Left colon (tissue), 2 donors: ENCODE measurements around the gene CSNK1G1. TPM values are rescaled to one million over a fixed set of nuclear protein-coding genes. Genes with fewer than 3 reads are reported as not detected.
"Not testable (repeated sequence)": the region's sequence is repeated elsewhere in the genome, so short reads cannot be mapped to it uniquely, and the experiment has no call there.

Source experiments
- ATAC-seq: fragments of 200-7000 bp; cut with Tn5 transposase; one replicate; pipeline ENCODE4 v1.9.1; 2020; ENCODE audit warnings: mild to moderate bottlenecking, moderate library complexity
- DNase-seq, 2 donors: peaks; one replicate each; pipeline ENCODE4 v3.0.0-alpha.2; 2020
- intact Hi-C, 2 donors: fragments of 100-400 bp; cut with DNase I in 1 of 2; cut with micrococcal nuclease in 1 of 2; formaldehyde crosslinking; loops; one replicate each; pipeline versions ENCODE4 v1.11.2 to v1.14.0; 2022; cut with DNase I, micrococcal nuclease
- long read RNA-seq: library from polyadenylated mRNA; unstranded; transcript quantifications from one replicate; pipeline ENCODE4 v2.0.0, GENCODE V29; 2021
- total RNA-seq, 2 donors: library from RNA; stranded (reverse); fragmentation: NEBNext Ultra II Directional; extraction: Animal tissue kit (Norgen Biotek cat#: 25700); gene quantifications; one replicate each; pipeline ENCODE4 v1.2.1, GENCODE V29; 2021
- donor health status: DM: no; HTN: no; CAD: no.
- donor health status: DM: yes; HTN: yes; CAD: no.

Gene CSNK1G1
- total RNA-seq = 10 to 100 TPM; 19.9 to 20.4 TPM
- long read RNA-seq, partial matches to known transcripts = 1 of 12 reads
- long read RNA-seq, other reads (novel, unspliced or antisense) = 8 of 12 reads

DNA sequence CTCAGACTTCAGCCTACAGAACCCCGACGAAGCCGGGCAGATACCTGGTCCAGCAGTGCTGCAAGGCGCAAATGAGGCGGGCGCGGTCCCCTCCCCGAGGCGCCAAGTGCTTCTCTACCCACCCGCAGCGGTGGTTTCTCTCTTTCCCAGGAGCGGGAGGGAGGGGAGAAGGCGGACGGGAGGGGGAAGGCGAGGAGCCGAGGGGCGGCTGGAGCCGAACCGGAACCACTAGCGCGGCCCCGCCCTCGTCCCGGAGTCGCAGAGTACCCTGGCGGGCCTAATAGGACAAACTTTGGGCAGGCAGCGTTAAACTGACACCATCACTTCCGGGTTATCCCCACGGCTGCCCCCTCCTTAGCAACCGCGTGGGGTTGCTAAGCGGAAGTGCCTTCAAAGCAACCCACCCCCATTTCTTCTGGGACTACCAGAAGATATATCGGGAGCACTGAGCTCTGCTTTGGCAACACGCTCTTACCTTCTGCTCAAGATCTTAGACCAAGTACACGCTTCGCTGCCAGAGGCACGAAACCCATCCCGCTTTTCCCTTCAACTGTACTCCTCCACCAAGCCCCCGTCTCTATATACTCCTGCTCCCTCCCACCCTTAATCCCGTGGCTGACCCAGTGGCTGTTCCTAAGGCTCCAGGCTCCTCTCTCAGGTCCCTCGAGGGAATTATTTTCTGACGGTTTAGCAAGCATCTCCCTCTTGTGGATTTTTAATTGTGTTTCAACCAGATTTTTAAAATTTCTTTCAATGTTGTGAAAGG lies at the start of gene CSNK1G1:
TSS of gene CSNK1G1 (minus strand) at position 230 of the 766 bp plus-strand sequence. CDS start 55,674 bp downstream, outside the sequence.
- DNase-seq (peak; percentile 95), ATAC-seq (peak; percentile 97)
- intact Hi-C loops = loop anchor here in 1 of 2 donors (10.0 kb wide), 1 partner anchor 151 kb away; no protein-coding TSS in a partner anchor

GRCh38 chr15:64400583-64400982 lies 44.6 kb upstream of the CSNK1G1 start:
- DNase-seq (no peak), ATAC-seq (no peak)
- intact Hi-C loops = no loop called here

DNA sequence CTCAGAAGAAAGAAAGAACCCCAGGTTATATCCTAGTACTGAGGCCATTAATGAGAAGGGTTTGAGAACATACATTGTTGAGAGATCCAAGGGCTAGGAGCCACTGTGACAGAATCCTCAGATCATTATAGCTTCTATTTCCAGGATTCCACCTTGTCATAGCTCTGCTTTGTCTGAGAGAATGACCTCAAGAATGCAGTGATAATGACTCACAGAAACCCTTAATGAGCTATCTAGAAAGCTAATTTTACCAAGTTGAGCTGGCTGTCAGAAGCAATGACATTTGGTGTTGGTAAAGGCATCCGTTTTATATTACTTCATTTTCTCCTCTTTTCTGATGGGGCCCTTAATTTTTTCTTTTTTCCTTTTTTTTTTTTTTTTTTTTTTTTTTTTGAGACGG lies 42.6 kb upstream of the CSNK1G1 start:
- ATAC-seq = no peak

GRCh38 chr15:64396789-64397188 lies 40.8 kb upstream of the CSNK1G1 start:
- no peak for ATAC-seq
- no peak for DNase-seq
- intact Hi-C loops = no loop called here

More for the DNA sequence above, 42.6 kb upstream of the CSNK1G1 start:
- intact Hi-C loops = no loop called here
- DNase-seq = no peak

- ATAC-seq, intact Hi-C loops: not testable (repeated sequence)
Measured at GRCh38 chr15:64392471-64392870, 36.5 kb upstream of the CSNK1G1 start.

GRCh38 chr15:64389036-64389435 lies 33.1 kb upstream of the CSNK1G1 start:
- DNase-seq (no peak), ATAC-seq (no peak)
- intact Hi-C loops = no loop called here

More at GRCh38 chr15:64392471-64392870, 36.5 kb upstream of the CSNK1G1 start:
- DNase-seq = not testable (repeated sequence)

- intact Hi-C loops = no loop called here
- peak; percentile 98 for ATAC-seq
- DNase-seq = peak; percentile 96 to 97
Measured at GRCh38 chr15:64387562-64388168, 31.7 kb upstream of the CSNK1G1 start, which contains the start of gene TRIP4. TSS of gene TRIP4 (plus strand) at chr15:64387836. CDS start at chr15:64387864, 28 bp downstream.

DNA sequence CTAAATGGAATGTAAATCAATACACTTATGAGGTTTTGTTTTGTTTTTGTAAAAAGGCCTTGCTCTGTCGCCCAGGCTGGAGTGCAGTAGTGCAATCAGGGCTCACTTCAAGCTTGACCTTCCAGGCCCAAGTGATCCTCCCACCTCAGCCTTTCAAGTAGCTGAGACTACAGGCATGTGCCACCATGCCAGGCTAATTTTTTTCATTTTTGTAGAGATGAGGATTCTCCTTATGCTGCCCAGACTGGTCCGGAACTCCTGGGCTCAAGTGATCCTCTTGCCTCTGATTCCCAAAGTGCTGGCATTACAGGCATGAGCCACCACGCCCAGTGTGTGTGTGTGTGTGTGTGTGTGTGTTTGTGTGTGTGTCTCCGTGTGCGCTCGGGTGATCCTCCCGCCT lies 30.3 kb upstream of the CSNK1G1 start:
- no peak for DNase-seq
- no peak for ATAC-seq
- intact Hi-C loops = no loop called here

GRCh38 chr15:64383760-64384159 lies 27.8 kb upstream of the CSNK1G1 start:
- no peak for DNase-seq
- intact Hi-C loops = no loop called here
- no peak for ATAC-seq

GRCh38 chr15:64381000-64381751 lies 25.2 kb upstream of the CSNK1G1 start, which contains the start of gene PCLAF:
TSS of gene PCLAF (minus strand) at chr15:64381441. CDS start at chr15:64381371, 70 bp downstream.
- ATAC-seq = peak; percentile 99
- intact Hi-C loops = no loop called here
- peak; percentile 93 to 94 for DNase-seq

- DNase-seq, ATAC-seq, intact Hi-C loops: not testable (repeated sequence)
Measured at GRCh38 chr15:64380130-64380870, 24.3 kb upstream of the CSNK1G1 start.

DNA sequence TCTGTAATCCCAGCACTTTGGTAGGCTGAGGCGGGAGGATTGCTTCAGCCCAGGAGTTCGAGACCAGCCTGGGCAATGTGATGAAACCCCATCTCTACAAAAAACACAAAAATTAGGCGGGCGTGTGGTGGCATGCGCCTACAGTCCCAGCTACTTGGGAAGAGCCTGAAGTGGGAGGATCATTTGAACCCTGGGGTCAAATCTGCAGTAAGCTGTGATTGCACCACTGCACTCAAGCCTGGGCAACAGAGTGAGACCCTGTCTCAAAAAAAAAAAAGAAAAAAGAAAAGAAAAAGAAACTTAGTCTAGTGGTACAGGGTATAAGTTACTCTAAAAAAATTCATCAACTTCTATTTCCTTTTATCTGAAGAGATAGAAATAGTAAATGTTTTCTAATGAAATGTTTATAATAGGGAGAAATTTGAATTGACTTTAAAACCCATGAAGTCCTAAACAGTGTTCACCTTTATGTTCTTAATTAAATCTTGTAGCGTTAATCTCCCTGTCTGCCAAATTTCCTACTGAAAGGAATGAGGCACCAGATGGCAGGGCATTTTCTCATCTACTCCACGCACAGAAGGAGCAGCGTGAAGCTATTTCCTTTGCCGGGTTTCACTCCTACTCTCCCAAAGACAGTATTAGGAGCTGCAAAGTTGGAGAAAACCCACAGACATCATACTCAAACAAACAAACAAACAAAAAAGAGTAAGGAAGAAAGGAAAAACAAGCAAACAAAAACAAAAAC lies 23.4 kb upstream of the CSNK1G1 start:
- ATAC-seq (no peak), DNase-seq (no peak)
- intact Hi-C loops = no loop called here

- intact Hi-C loops = no loop called here
- no peak for DNase-seq
- ATAC-seq = no peak
Measured at GRCh38 chr15:64373360-64373759, 17.4 kb upstream of the CSNK1G1 start.

- DNase-seq, ATAC-seq, intact Hi-C loops: not testable (repeated sequence)
Measured at GRCh38 chr15:64371383-64371782, 15.4 kb upstream of the CSNK1G1 start.

DNA sequence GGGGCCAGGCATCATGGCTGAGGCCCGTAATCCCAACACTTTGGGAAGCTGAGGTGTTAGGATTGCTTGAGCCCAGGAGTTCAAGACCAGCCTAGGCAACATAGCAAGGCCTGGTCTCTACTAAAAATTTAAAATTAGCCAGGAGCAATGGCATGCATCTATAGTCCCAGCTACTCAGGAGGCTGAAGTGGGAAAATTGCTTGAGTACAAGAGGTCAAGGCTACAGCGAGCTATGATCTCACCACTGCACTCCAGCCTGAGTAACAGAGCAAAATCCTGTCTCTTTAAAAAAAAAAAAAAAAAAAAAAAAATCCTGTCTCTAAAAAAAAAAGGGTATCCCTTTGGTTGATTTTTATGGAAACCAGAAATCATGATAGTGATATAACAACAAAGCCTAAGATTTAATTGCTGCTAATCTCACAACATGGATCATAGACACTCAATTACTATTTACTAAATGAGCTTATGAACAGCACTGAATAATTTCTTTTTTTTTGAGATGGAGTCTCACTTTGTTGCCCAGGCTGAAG lies 13.2 kb upstream of the CSNK1G1 start:
- intact Hi-C loops = loop anchor here in 1 of 2 donors (10.0 kb wide), 1 partner anchor 436 kb away; no protein-coding TSS in a partner anchor
- no peak for ATAC-seq

DNA sequence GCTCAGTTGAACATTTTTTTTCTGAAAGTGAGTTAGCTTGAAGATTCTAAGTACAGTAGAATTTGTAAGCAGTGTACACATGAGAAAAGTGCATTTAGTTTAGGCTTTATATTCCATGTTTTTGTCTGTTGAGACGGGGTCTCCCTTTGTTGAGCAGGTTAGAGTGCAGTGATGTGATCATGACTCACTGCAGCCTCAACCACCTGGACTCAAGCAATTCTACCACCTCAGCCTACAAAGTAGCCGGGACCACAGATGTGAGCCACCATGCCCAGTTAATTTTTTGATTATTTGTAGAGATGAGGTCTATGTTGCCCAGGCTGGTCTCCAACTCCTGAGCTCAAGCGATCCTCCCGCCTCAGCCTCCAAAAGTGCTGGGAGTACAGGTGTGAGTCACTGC lies 5.3 kb upstream of the CSNK1G1 start:
- ATAC-seq (no peak), DNase-seq (no peak)
- intact Hi-C loops = loop anchor here in 1 of 2 donors (10.0 kb wide), 1 partner anchor 444 kb away; no protein-coding TSS in a partner anchor

More for the DNA sequence above, 13.2 kb upstream of the CSNK1G1 start:
- DNase-seq = no peak

GRCh38 chr15:64356710-64357040 lies 702 bp upstream of the CSNK1G1 start:
- intact Hi-C loops = loop anchor here in 1 of 2 donors (10.0 kb wide), 1 partner anchor 152 kb away; no protein-coding TSS in a partner anchor
- DNase-seq (no peak), ATAC-seq (no peak)
